SIG-M5 treated with dmso at 0.1 percent for 504 hours (cell line): ENCODE data around the gene KRTAP2-3.
"Not testable (repeated sequence)": the region's sequence is repeated elsewhere in the genome, so short reads cannot be mapped to it uniquely, and the experiment has no call there.

ENCODE experiments used
- DNase-seq: peaks from one replicate; lab custom pipeline; 2025; ENCODE audit not compliant: unreplicated experiment; lab: John Stamatoyannopoulos, UW

The KRTAP2-3 gene, protein sequence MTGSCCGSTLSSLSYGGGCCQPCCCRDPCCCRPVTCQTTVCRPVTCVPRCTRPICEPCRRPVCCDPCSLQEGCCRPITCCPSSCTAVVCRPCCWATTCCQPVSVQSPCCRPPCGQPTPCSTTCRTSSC

DNA sequence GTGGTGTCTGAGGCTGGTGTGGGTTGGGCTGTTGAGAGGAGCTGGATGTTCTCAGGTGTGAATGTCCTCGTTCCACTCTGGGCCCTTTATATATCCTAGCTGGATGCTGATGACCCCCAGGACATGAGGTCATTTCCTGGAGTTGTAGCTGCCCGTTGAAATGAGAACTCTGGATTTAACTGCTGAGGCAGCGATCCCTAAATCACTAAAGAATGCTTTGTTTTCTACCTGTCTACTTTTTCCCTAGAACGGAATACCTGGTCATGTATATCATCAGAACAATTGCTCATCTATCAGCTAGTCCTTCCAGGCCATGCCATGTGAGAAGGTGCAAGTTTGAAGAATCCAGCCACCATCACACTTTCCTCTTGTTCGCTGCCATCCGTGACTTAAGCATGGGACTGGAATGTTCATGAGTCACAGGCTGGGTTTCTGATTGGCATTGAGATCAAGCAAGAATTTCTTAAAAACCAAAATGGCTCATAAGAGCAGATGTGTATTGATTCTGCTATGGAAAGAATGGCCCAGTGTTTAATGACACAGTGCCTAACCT, at the start of gene KRTAP2-3:
TSS of gene KRTAP2-3 (minus strand) at position 63 of the 553 bp plus-strand sequence. CDS start 64 bp downstream, outside the sequence.
- no peak for DNase-seq

DNA sequence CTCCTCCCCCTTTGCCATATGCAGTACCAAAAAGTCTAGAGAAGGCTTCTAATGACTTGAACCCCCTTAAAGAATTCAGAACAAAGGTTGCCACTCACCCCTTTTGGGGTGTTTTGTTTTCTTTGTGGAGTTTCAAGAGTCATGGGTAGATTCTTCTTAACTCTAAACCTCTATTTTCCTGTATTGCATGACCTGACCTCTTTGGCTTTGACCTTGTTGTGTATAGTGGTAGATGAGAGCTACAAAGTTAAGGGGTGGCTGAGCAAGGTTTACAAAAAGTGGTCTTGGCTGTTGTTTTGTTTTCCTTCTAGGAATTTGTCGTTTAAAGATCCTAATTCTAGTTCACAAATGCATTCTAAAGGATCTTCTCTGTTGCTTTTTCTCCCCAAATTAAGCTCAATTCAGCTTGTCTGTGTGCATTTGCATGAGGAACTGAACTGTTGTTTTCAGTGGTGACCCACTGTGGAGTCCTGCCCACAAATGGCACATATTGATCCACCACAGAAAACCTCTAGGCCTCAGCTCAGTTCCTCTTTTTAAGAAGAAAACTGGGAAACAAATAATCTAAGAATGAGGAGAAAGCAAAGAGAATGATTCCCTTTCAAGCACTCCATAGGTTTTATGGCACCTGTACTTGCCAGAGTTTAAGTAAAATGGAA, 48.9 kb upstream of the KRTAP2-3 start:
- not testable (repeated sequence) for DNase-seq

DNA sequence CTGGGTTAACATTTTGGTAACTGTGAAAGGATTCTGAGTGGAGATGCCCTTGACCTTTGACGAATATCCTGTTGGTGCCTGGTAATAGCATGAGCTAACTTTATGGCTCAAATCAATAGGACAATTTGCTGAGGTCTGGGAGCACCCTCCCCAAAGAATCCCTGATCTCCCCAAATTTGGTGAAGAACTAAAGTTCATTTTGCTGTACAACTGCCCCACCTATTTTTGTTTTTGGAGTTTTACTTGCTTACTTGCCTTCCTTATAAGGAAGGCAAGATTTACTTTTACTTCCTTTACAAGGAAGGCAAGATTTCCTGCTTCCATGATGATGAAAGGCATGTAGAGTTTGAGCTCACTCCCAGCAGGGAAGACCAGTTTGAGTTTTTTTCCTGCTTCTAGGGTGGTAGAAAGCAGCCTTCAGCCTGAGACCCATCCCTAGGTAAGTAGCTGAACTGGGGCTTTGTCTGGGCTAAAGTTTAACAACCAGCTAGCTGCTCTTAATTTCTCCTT, 48.1 kb upstream of the KRTAP2-3 start:
- DNase-seq: no peak

DNA sequence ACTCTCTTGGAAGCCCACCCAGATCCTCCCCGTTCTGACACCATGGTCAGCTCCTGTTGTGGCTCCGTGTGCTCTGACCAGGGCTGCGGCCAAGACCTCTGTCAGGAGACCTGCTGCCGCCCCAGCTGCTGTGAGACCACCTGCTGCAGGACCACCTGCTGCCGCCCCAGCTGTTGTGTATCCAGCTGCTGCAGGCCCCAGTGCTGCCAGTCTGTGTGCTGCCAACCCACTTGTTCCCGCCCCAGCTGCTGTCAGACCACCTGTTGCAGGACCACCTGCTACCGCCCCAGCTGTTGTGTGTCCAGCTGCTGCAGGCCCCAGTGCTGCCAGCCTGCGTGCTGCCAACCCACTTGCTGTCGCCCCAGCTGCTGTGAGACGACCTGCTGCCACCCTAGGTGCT, 45.4 kb upstream of the KRTAP2-3 start, which contains the start of gene KRTAP4-9:
TSS of gene KRTAP4-9 (plus strand) at position 43 of the 400 bp plus-strand sequence. CDS start at position 43, 0 bp downstream.
- DNase-seq: not testable (repeated sequence)

DNA sequence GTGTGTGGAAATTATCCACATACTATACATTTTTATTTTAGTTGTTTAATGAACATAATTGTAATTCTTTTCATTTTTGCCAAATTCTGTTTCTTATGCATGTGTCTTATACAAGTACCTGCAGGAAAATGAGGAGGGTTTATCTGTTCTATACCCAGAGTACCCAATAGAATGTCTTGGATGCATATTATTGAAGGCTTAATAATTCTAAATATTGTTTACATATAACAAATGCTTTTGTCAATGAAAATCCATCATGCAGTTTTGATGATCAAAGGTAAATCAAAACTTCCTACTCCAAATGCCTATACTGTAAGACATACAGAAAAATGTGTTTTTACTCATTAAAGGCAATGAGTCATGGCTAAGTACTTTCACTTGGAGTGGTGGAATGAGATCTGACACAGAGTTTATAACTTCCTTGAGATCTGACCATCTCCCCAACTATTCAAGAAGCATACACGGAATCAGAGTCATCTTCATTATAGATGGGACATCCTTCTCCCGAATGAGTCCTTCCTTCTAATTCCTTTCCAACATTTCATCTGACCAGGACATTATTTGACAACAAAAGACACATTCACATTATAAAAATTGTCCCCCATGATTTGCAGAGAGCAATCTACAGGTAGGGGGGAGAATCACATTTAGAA, 44.6 kb upstream of the KRTAP2-3 start:
- DNase-seq: not testable (repeated sequence)

DNA sequence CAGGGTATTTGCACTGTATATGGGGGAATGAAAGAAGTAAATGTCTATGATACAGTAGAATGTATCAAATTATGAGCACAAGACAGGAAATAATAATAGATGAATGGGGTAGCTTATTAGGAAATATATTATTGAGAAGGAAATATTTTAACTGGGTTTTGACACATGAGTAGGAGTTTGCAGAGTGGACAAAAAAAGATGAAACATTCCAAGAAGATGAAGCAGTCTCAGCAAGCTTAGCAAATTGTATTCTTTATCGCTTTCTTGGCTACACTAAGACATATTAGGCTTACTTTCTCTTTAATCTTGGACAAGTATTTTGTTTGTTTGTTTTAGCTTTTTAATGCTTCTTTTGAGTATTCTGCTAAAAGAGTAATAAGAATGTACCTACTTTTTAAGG, 44.0 kb upstream of the KRTAP2-3 start:
- DNase-seq: no peak

DNA sequence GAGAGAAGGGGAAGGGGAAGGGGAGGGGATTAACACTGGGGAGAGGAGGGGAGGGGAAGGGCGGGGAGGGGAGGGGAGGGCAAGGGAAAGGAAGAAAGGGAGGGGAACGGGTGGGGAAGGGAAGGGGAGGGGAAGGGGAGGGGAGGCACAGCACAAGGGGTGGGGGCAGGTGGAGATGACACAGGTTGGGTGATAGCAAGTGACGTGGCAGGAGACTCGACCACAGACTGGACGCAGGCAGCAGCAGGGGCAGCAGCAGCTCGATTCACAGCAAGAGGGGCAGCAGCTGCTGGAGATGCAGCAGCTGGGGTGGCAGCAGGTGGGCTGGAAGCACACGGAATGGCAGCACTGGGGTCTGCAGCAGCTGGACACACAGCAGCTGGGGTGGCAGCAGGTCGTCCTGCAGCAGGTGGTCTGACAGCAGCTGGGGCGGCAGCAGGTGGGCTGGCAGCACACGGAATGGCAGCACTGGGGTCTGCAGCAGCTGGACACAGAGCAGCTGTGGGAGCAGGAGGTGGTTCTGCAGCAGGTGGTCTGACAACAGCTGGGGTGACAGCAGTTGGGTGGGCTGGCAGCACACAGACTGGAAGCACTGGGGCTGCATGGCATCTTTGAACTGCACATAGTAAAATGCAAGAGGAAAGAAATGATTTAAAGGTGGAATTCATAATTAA, 41.8 kb upstream of the KRTAP2-3 start, which contains the start of gene KRTAP4-16:
TSS of gene KRTAP4-16 (minus strand) at position 624 of the 674 bp plus-strand sequence. CDS start at position 624, 0 bp downstream.
- DNase-seq: no peak

DNA sequence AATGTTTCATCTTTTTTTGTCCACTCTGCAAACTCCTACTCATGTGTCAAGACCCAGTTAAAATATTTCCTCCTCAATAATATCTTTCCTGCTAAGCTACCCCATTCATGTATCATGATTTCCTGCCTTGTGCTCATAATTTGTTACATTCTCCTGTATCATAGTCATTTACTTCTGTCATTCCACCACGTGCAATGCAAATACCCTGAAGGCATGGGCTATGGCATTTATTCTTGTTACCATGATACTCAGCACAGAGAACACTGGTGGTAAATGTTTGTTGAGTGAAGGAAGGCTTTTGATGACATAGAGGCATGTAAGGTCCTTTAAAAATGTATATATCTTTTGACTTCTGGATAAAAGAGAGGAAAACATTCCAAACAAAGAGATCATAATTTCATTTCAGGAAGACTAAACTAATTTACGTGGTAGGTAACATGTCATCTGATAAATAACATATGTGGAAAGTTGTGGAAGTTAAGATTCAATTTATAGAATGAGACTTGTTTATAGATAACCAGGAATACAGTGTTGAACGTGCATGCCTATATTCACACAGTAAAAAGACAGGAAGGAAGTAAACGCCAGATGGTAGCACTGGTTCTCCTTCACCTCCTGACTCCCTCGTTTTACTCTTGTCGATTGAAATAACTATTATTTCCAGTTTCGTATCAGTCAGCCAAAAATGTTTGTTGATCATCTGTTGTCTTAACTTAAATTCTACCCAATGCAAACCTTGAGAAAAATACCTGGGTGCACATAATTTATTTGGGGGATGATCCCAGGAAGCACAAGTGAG, 40.0 kb upstream of the KRTAP2-3 start:
- DNase-seq: not testable (repeated sequence)

DNA sequence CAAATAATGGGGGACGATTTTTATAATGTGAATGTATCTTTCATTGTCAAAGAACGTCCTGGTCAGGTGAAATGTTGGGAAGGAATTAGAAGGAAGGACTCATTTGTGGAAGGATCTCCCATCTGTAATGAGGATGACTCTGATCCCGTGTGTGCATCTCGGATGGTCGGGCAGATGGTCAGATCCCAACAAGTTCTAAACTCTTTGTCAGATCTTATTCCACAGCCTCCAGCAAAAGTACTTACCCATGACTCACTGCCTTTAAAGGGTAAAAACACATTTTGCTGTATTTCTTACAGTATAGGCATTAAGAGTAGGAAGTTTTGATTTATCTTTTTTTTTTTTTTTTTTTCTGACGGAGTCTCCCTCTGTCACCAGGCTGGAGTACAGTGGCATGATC, 38.6 kb upstream of the KRTAP2-3 start:
- DNase-seq: no peak

DNA sequence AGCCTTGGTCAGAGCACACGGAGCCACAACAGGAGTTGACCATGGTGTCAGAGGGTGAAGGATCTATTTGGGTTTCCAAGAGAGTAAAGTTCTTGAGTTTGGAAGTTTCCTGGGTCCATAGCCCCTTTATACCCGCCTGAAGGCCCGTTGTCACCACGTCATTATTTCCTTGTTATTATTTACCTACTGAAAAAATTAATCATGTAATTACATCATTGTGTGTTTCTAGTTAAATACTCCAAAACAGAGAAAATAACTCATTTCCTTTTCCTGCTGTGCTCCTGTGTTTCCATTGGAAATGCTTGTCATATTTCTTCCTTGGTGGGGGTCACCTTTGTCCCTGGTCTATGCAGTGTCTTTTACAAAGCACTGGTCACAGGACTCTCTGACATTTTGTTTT, 38.1 kb upstream of the KRTAP2-3 start, which contains the start of gene KRTAP4-8:
TSS of gene KRTAP4-8 (minus strand) at position 101 of the 400 bp plus-strand sequence. CDS start at position 43, 58 bp downstream.
- DNase-seq: no peak

DNA sequence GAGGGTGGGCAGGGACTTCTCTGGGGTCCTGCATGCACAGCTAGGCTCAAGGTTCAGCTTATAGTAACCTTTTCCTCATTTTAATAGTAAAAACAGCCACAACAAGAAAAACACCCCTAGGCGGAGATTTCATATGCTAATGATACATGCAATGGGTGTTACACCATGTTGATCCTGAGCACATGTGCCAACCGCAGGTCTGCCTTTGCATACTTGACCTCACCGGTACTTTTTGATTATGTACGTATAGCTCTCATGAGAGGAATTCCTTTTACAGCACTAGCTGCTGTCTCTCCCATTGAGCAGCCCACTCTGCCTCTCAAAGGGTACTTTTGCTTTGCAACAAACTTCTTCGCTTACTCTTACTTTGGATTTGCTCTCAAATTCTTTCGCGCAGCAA, 36.1 kb upstream of the KRTAP2-3 start:
- DNase-seq: no peak

DNA sequence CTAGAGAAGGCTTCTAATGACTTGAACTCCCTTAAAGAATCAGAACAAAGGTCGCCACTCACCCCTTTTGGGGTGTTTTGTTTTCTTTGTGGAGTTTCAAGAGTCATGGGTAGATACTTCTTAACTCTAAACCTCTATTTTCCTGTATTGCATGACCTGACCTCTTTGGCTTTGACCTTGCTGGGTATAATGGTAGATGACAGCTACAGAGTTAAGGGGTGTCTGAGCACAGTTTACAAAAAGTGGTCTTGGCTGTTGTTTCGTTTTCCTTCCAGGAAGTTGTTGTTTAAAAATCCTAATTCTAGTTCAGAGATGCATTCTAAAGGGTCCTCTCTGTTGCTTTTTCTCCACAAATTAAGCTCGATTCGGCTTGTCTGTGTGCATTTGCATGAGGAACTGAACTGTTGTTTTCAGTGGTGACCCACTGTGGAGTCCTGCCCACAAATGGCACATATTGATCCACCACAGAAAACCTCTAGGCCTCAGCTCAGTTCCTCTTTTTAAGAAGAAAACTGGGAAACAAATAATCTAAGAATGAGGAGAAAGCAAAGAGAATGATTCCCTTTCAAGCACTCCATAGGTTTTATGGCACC, 28.9 kb upstream of the KRTAP2-3 start:
- not testable (repeated sequence) for DNase-seq

DNA sequence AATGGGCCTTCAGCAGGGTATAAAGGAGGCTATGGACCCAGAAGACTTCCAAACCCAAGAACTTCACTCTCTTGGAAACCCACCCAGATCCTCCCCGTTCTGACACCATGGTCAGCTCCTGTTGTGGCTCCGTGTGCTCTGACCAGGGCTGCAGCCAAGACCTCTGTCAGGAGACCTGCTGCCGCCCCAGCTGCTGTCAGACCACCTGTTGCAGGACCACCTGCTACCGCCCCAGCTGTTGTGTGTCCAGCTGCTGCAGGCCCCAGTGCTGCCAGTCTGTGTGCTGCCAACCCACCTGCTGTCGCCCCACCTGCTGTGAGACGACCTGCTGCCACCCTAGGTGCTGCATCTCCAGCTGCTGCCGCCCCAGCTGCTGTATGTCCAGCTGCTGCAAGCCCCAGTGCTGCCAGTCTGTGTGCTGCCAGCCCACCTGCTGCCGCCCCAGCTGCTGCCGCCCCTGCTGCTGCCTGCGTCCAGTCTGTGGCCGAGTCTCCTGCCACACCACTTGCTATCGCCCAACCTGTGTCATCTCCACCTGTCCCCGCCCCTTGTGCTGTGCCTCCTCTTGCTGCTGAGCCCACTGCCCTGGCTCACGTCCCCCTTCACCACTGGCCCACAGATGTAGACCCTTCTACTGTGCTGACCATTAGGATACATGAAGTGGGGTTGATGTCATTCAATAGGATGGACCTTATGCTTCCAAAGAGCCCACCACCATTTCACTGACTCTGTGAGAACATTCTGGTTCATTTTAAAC, 24.4 kb upstream of the KRTAP2-3 start, which contains the start of gene KRTAP4-7:
TSS of gene KRTAP4-7 (plus strand) at position 51 of the 757 bp plus-strand sequence. CDS start at position 108, 57 bp downstream.
- DNase-seq: not testable (repeated sequence)

DNA sequence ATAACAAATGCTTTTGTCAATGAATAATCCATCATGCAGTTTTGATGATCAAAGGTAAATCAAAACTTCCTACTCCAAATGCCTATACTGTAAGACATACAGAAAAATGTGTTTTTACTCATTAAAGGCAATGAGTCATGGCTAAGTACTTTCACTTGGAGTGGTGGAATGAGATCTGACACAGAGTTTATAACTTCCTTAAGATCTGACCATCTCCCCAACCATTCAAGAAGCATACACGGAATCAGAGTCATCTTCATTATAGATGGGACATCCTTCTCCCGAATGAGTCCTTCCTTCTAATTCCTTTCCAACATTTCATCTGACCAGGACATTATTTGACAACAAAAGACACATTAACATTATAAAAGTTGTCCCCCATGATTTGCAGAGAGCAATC, 23.5 kb upstream of the KRTAP2-3 start:
- not testable (repeated sequence) for DNase-seq

DNA sequence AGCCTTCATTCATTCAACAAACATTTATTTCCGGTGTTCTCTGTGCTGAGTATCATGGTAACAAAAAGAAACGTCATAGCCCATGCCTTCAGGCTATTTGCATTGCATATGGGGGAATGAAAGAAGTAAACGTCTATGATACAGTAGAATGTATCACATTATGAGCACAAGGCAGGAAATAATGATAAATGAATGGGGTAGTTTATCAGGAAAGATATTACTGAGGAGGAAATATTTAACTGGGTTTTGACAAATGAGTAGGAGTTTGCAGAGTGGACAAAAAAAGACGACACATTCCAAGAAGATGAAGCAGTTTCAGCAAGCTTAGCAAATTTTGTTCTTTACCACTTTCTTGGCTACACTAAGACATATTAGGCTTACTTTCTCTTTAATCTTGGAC, 22.7 kb upstream of the KRTAP2-3 start:
- no peak for DNase-seq

DNA sequence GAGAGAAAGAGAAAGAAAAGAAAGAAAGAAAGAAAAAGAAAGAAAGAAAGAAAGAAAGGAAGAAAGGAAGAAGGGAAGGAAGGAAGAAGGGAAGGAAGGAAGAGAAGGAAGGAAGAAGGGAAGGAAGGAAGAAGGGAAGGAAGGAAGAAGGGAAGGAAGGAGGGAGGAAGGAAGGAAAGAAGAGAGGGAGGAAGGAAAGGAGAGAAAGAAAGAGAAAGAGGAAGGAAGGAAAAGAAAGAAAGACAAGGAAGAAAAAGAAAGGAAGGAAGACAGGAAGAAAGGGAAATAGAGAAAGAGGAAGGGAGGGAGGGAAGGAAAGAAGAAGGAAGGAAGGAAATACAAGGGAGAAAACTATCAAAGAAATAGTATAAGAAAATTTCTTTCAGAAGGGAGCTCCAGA, 16.9 kb upstream of the KRTAP2-3 start:
- DNase-seq: no peak

DNA sequence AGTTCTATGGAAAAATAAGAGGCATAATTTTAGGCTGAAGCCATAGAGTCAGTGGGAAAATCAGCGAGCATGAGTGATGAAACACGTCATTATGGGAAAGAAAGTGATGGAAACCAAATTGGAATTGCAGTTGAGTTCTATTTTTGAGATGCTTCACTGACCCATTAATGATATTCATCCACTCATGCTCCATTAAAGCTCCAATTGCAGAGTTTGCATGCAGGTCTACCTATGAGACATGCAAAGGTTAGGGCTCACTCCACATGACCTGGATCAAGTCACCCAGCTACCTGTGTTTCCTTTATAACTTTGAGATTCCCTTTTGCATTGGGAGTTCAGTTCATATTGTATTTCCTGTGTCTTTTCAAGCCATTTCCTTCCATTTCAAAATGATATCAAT, 13.8 kb upstream of the KRTAP2-3 start:
- no peak for DNase-seq

DNA sequence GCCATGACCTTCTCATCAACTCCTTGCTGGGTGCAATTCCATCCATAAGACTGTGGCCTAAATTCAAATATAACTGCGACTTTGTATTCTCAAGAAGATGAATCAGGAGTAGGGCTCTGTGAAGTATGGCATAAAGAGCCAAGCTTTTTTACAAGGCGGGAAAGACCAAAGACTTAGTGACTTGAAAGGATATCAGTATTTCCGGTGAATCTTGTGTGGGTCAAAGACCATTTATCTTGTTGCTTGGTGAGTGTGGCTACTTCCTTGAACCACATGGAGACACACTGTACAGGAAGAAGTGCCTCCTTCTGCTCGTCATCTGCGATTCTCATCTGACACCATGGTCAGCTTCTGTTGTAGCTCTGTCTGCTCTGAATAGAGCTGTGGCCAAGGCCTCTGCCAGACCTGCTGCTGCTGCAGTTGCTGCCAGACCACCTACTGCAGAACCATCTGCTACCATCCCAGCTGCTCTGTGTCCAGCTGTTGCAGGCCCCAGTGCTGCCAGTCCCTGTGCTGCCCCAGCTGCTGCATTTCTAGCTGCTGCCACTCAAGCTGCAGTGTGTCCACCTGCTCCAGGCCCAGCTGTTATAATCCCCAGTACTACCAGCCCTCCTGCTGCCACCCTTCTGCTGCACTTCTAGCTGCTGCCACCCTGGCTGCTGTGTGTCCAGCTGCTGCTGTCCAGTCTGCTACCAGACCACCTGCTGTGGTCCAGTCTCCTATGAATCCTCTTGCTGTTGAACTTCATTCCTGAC, 11.9 kb upstream of the KRTAP2-3 start:
- no peak for DNase-seq
